Activated T-helper 17 cell treated with anti-CD3 and anti-CD28 coated beads, Interleukin-2, amount 50 U/mL, for 72 hours (primary cell): Measurements from ENCODE around the gene EIF5B. TPM values are rescaled to one million over a fixed set of nuclear protein-coding genes. Genes with fewer than 3 reads are reported as not detected.

Experiments
- ATAC-seq: fragments of 150-1000 bp; cut with Tn5 transposase; replicated peaks from 2 replicates; pipeline ENCODE4 v1.10.0; 2021; ENCODE audit warnings: mild to moderate bottlenecking, moderate library complexity
- H3K27ac Mint-ChIP-seq: one replicate; pipeline ENCODE4 v1.8.0; 2022; ENCODE audit warnings: mixed read lengths
- H3K27me3 Mint-ChIP-seq: one replicate; pipeline ENCODE4 v1.8.0; 2022; ENCODE audit warnings: mixed read lengths
- H3K36me3 Mint-ChIP-seq: one replicate; pipeline ENCODE4 v1.8.0; 2022; ENCODE audit warnings: low read depth, mild to moderate bottlenecking, mixed read lengths
- H3K4me1 Mint-ChIP-seq: one replicate; pipeline ENCODE4 v1.8.0; 2022; ENCODE audit warnings: mixed read lengths
- H3K4me3 Mint-ChIP-seq: one replicate; pipeline ENCODE4 v1.8.0; 2022; ENCODE audit warnings: mild to moderate bottlenecking, mixed read lengths
- H3K9me3 Mint-ChIP-seq: one replicate; pipeline ENCODE4 v1.8.0; 2022; ENCODE audit warnings: mixed read lengths
- total RNA-seq, 2 donors: library from RNA; stranded (reverse); gene quantifications; one replicate each; pipeline ENCODE4 v1.2.3, GENCODE V29; 2022

EIF5B gene
- total RNA-seq, 2 donors from 2014 or later: 54.1 to 77.8 TPM

DNA sequence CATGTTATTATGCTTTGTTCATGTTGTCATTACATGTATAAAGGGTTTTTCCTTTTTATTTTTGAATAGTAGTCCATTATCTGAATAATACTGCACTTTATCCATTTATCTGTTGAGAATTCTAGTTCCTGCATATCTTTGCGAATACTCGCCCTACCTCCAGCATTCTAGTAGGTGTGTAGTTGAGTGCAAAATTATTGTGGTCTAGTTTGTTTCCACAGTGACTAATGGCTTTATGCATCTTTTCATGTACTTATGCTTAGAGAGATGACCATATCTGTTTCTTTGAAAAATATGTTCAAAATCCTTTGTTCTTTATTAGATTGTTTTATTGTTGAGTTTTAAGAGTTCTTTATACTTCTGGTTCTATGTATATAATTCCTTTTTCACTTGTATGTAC lies 48.8 kb downstream of the EIF5B start:
- H3K9me3 Mint-ChIP-seq: no peaks in the 10 kb centered on the region
- peak overlapping the region; percentile 15 for H3K27ac Mint-ChIP-seq
- no peaks in the 10 kb centered on the region for H3K27me3 Mint-ChIP-seq
- peaks cover 13% of the 10 kb centered on the region for H3K4me1 Mint-ChIP-seq
- ATAC-seq: no peak
- peaks cover 97% of the 10 kb centered on the region for H3K36me3 Mint-ChIP-seq
- no peak overlapping the region for H3K4me3 Mint-ChIP-seq

DNA sequence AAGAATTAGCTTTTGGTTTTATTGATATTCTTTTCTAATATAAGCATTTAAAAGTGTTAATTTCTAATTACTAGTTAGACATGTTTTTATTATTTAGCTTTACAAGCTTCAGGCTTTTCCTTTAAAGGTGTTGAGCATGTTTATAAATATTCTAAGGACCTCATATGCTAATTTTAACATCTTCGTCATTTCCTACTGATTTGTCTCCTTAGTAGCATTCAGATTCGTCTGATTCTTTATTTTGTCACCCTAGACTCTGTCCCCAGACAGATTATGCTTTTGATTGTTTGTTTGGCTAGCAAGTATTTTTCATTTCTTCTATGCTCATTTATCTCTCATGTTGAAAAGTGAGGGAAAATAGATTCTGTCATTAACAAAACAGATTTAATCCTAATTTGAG lies 51.7 kb downstream of the EIF5B start:
- no peak for ATAC-seq
- peaks cover 95% of the 10 kb centered on the region for H3K36me3 Mint-ChIP-seq
- no peak overlapping the region for H3K4me3 Mint-ChIP-seq
- peaks cover 13% of the 10 kb centered on the region for H3K4me1 Mint-ChIP-seq
- peak overlapping the region; percentile 58 for H3K27ac Mint-ChIP-seq
- H3K27me3 Mint-ChIP-seq: no peaks in the 10 kb centered on the region
- no peaks in the 10 kb centered on the region for H3K9me3 Mint-ChIP-seq

DNA sequence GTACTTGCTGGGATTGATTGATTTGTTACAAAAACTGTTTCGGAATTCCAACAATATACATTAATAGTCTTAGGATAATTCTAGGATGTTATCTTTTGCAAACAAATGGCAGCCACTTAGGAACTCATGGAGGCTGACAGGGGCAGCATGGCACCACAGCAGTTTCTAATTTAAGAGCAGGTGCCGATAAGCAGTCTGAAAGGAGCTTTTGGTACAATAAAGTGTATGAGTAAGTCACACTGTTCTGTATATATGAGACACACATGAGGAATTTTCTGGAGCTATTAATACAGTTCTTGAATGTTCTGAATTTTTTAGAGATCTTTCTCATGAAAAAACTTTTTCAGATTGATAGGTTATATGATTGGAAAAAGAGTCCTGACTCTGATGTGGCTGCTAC lies 52.2 kb downstream of the EIF5B start:
- no peak overlapping the region for H3K27ac Mint-ChIP-seq
- peaks cover 13% of the 10 kb centered on the region for H3K4me1 Mint-ChIP-seq
- ATAC-seq: no peak
- H3K9me3 Mint-ChIP-seq: no peaks in the 10 kb centered on the region
- no peak overlapping the region for H3K4me3 Mint-ChIP-seq
- peaks cover 95% of the 10 kb centered on the region for H3K36me3 Mint-ChIP-seq
- no peaks in the 10 kb centered on the region for H3K27me3 Mint-ChIP-seq

DNA sequence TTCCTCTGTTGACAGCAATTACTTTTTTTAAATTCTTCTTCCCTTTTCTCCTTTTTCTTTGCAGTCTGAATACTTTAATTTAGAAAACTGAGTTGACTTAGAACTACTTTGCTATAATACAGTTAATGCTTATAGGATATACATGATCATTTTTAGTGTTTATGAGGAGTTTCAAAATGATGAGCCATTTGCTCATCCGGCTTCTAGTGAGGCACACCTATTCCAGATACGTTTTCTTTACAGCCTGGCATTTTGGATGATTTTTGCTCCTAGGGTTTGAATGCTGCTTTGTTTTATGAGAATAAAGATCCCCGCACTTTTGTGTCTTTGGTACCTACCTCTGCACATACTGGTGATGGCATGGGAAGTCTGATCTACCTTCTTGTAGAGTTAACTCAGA lies 52.8 kb downstream of the EIF5B start:
- ATAC-seq: no peak
- no peak overlapping the region for H3K4me3 Mint-ChIP-seq
- H3K36me3 Mint-ChIP-seq: peaks cover 95% of the 10 kb centered on the region
- no peak overlapping the region for H3K27ac Mint-ChIP-seq
- H3K4me1 Mint-ChIP-seq: peaks cover 13% of the 10 kb centered on the region
- no peaks in the 10 kb centered on the region for H3K27me3 Mint-ChIP-seq
- no peaks in the 10 kb centered on the region for H3K9me3 Mint-ChIP-seq

DNA sequence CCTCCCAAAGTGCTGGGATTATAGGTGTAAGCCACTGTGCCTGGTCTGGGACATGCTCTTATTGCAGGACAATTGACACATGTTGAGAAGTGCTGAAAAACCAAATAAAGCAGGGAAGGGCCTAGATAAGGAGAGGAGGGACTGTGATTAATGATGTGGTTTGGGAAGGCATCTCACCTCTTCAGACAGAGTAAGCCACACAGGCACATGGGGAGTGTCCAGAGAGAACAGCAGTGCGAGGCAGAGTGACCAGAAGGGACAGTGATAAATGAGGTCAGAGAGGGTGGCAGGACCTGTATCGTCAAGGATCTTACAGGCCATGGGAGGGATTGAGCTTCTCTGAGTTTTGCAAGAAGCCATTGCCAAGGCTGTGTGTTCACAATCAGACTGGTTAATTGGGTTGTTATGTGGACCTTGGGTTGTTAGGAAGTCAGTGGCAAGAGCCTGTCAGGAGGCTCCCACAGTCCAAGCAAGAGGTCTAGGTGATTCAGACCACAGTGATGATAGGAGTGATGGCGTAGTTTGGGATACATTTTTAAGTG lies 58.5 kb downstream of the EIF5B start:
- Mint-ChIP-seq H3K27me3 (no peaks in the 10 kb centered on the region), H3K4me1 (no peaks in the 10 kb centered on the region), H3K9me3 (no peaks in the 10 kb centered on the region), H3K27ac (peak overlapping the region; percentile 71), H3K4me3 (no peak overlapping the region), H3K36me3 (peaks cover 98% of the 10 kb centered on the region)
- no peak for ATAC-seq

DNA sequence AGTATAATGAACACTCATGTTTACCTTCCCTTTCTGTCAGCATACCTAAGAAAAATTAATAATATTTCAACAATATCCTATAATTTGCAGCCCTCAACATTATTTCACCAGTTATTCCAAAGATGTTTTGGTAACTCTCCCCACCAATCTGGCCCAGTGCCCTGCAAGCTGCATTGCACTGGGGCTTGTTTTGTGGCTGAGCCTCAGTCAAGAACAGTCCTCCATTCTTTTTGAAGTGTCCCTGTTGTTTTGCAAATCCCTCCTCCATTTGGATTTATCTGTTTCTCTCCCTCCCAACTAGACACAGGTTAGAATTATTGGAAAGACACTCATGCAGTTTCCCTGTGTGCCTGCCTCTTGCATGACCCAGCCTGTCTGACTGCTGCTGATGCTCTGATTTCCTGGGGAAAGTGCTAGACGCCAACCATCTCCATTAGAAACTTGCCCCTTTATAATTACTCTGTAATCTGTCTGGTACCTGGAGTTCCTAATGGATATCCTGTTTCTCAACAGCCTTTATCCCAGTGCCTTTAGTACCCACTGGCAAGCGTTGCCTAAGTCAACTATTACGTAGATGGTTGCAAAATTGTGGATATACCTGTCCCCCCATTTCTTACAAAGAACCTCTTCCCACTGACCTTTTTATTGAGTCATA lies 60.2 kb downstream of the EIF5B start:
- no peaks in the 10 kb centered on the region for H3K4me1 Mint-ChIP-seq
- H3K36me3 Mint-ChIP-seq: peaks cover 99% of the 10 kb centered on the region
- no peaks in the 10 kb centered on the region for H3K9me3 Mint-ChIP-seq
- no peak overlapping the region for H3K4me3 Mint-ChIP-seq
- no peaks in the 10 kb centered on the region for H3K27me3 Mint-ChIP-seq
- no peak for ATAC-seq
- peak overlapping the region; percentile 48 for H3K27ac Mint-ChIP-seq

DNA sequence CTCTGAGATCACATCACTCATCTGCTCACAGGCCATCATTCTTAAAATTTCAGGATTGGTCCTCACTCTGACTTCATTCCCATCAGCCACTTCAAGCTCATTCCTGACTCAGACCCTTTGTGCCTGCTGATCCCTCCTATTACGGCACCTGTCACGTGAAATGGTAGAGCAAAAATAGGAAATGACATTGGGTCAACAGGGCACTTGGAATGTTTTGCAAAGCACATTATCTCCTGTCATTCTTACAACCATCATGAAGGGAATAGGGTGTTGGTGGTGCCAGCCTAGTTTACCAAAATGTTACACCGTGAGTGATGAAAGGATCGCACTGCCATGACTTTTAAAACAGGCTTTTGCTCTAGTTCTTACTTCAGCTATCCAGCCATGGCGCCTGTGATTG lies 61.1 kb downstream of the EIF5B start:
- Mint-ChIP-seq H3K36me3 (peaks cover 100% of the 10 kb centered on the region), H3K4me3 (no peak overlapping the region), H3K27me3 (no peaks in the 10 kb centered on the region), H3K9me3 (no peaks in the 10 kb centered on the region), H3K27ac (peak overlapping the region; percentile 23), H3K4me1 (peaks cover 4% of the 10 kb centered on the region)
- no peak for ATAC-seq

DNA sequence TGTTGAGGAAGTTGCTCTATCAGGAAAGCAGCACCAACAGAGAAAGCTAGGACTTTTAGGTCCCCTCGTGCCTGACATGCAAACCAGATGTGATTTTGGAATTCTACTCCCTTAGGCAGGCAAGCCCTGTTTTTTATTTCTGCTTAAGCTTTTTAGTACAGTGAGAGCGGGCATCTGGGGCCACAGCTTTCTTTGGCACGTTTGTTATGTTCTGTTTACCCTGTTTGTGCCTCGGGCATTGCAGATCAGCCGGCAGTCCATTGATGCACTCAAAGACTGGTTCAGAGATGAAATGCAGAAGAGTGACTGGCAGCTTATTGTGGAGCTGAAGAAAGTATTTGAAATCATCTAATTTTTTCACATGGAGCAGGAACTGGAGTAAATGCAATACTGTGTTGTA lies 61.9 kb downstream of the EIF5B start:
- ATAC-seq: no peak
- H3K27ac Mint-ChIP-seq: no peak overlapping the region
- H3K27me3 Mint-ChIP-seq: no peaks in the 10 kb centered on the region
- peaks cover 100% of the 10 kb centered on the region for H3K36me3 Mint-ChIP-seq
- H3K4me3 Mint-ChIP-seq: no peak overlapping the region
- no peaks in the 10 kb centered on the region for H3K9me3 Mint-ChIP-seq
- peaks cover 5% of the 10 kb centered on the region for H3K4me1 Mint-ChIP-seq

DNA sequence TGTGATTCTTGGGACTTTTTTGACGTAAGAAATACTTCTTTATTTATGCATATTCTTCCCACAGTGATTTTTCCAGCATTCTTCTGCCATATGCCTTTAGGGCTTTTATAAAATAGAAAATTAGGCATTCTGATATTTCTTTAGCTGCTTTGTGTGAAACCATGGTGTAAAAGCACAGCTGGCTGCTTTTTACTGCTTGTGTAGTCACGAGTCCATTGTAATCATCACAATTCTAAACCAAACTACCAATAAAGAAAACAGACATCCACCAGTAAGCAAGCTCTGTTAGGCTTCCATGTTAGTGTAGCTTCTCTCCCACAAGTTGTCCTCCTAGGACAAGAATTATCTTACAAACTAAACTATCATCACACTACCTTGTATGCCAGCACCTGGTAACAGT lies 62.6 kb downstream of the EIF5B start:
- H3K27me3 Mint-ChIP-seq: no peaks in the 10 kb centered on the region
- H3K36me3 Mint-ChIP-seq: peaks cover 100% of the 10 kb centered on the region
- H3K4me3 Mint-ChIP-seq: no peak overlapping the region
- H3K4me1 Mint-ChIP-seq: peaks cover 5% of the 10 kb centered on the region
- no peak overlapping the region for H3K27ac Mint-ChIP-seq
- ATAC-seq: no peak
- H3K9me3 Mint-ChIP-seq: no peaks in the 10 kb centered on the region

DNA sequence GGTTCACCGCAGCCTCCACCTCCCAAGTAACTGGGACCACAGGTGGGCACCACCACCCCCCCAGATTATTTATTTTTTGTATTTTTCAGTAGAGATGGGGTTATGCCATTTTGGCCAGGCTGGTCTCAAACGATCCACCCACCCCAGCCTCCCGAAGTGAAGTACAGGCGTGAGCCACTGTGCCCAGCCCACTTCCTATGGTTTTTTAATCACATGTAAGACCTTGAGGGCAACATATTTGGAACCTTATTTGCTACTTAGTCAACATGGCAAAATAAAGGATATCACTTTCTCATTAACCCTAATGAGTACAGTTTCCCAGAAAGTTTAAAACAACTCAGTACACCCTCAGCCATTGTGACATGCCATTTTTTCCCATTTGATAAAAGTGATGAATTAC lies 64.7 kb downstream of the EIF5B start:
- H3K27me3 Mint-ChIP-seq: no peaks in the 10 kb centered on the region
- H3K4me1 Mint-ChIP-seq: peaks cover 5% of the 10 kb centered on the region
- H3K9me3 Mint-ChIP-seq: no peaks in the 10 kb centered on the region
- H3K36me3 Mint-ChIP-seq: peaks cover 100% of the 10 kb centered on the region
- H3K4me3 Mint-ChIP-seq: no peak overlapping the region
- peak overlapping the region; percentile 65 for H3K27ac Mint-ChIP-seq
- no peak for ATAC-seq

DNA sequence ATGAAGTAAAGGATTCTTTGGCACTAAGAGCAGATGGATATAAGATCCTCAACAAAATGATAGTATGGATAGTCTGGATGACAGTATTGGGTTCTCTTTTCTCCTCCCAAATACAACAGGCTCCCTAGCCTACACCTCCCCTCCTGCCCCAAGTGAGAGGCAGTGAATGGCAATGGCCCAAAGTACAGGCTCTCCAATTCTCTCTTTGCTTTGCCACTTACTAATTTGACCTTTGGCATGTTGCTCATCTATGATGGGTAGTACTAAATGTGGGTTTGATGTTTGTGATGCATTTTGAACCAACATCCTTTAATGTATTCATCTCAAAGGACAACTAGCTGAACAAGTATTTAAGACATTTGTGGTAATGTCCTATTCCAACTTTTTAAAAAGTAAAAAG lies 65.9 kb downstream of the EIF5B start:
- Mint-ChIP-seq H3K36me3 (peaks cover 96% of the 10 kb centered on the region), H3K4me3 (no peak overlapping the region)
- ATAC-seq: no peak

DNA sequence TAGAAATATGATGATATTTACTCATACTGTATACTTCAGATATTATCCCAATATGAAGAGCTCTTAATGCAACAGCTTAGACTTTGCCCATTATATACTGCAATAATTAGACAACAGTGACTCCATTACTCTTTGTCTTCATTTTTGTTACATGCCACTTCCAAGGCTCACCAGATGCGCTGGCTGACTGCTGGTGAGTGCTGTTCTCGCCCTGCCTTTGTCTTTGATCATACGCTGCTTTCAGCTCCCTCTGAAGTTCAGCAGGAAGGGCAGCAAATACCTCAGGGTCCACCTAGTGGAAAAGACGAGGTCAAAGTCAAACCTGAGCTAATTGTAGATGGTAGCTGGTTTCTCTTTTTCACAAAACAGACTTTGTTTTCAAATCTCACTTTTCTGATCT lies 66.3 kb downstream of the EIF5B start:
- Mint-ChIP-seq H3K27ac (peak overlapping the region; percentile 65), H3K4me1 (peaks cover 5% of the 10 kb centered on the region), H3K36me3 (peaks cover 96% of the 10 kb centered on the region), H3K4me3 (no peak overlapping the region), H3K27me3 (no peaks in the 10 kb centered on the region), H3K9me3 (no peaks in the 10 kb centered on the region)
- no peak for ATAC-seq

More for the DNA sequence above, 65.9 kb downstream of the EIF5B start:
- H3K4me1 Mint-ChIP-seq: peaks cover 5% of the 10 kb centered on the region
- no peaks in the 10 kb centered on the region for H3K9me3 Mint-ChIP-seq
- H3K27ac Mint-ChIP-seq: peak overlapping the region; percentile 65
- H3K27me3 Mint-ChIP-seq: no peaks in the 10 kb centered on the region

DNA sequence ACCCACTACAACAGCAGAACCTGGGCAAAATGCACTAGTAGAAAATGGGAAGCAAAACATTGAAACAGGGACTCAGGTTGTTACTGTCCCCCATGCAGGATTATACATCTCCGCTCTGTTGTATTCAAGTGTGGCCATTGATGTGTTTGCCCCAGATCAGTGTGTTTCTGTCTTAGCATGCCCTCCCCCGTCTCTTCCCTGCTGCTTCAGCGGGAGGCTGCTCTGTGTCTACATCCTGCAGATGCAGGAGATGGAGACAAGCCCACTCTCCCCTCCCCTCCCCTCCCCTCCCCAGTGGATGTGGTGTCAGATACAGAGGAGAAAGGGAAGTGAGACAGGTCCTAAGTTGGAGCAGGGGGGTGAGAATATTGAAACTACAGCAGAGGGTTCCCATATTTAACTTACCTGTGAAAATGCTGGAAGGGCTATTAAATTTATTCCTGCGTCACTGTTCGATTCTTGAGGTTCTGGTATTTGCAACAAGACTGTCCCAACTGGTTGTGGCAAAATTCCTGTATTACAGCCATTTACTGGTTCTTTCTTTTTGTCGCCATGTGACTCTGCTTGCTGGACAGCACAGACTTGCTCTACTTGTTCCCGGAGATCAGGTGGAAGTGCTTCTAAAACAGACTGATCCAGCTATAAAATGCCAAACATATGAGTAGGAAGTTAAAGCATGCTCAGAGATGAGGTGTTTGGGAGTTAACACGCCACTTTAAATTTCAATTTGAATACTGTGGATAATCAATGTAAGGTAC lies 67.0 kb downstream of the EIF5B start:
- H3K27ac Mint-ChIP-seq: peak overlapping the region; percentile 65
- H3K36me3 Mint-ChIP-seq: peaks cover 92% of the 10 kb centered on the region
- H3K9me3 Mint-ChIP-seq: no peaks in the 10 kb centered on the region
- H3K27me3 Mint-ChIP-seq: no peaks in the 10 kb centered on the region
- no peak for ATAC-seq
- H3K4me3 Mint-ChIP-seq: no peak overlapping the region
- H3K4me1 Mint-ChIP-seq: peaks cover 5% of the 10 kb centered on the region

DNA sequence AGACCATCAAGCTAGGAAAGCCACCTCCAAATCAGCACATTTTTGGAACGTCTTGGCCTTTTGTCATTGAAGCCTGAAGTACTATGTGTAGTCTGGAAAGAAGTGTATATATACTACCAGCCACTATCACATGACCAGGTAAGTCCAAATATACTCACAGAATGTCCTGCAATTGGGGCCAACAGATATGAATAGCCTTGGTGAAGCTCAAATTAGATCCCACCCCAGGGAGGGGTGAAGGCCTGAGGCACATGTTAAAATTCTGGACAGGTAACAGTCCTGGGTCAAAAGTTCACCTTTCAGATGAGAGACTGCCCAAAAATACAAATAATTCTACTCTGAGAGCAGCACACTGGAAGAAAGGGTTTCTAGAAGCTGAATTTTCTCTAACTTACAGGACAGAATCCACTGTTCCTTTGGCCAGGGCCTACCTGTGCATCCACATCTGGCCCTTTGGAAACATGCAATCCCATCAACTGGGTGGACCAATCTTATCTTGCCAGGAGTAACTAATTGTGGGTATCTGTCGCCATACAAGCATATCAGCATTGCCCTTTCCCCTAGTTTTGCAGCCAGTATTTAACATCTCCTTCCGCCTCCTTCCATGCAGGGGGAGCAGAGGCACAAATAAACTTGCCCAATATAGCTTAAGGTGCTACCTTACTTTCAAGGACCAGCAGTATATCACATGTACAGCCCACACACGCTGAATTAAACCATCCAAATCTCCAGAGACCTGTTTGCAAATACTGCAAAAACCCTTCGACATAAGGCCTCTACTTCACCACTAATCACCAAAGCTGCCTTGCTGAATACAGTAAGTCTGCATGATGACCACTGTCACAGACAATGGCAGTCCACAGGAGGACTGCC lies 67.8 kb downstream of the EIF5B start:
- Mint-ChIP-seq H3K9me3 (no peaks in the 10 kb centered on the region), H3K4me1 (peaks cover 5% of the 10 kb centered on the region), H3K27ac (no peak overlapping the region), H3K4me3 (no peak overlapping the region), H3K27me3 (no peaks in the 10 kb centered on the region), H3K36me3 (peaks cover 92% of the 10 kb centered on the region)
- no peak for ATAC-seq
